Measurements from ENCODE around the gene C4orf46. TPM values are rescaled to one million over a fixed set of nuclear protein-coding genes. Genes with fewer than 3 reads are reported as not detected.

Gene C4orf46
- total RNA-seq, 1 experiment from 2014 or later, result 44.1 TPM

DNA sequence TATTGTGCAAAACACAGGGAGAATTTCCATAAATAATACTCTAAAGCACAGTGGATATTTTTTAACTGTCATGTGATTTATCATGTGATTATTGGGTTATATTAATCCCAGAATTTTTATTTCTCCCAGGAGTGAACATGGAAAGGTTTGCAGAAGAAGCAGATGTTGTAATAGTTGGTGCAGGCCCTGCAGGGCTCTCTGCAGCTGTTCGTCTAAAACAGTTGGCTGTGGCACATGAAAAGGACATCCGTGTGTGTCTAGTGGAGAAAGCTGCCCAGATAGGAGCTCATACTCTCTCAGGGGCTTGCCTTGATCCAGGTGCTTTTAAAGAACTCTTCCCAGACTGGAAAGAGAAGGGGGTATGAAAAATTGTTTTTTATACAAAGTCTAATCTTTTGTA, 10.4 kb upstream of the C4orf46 start:
- H3K27ac ChIP-seq (ENCODE audit: low read depth, low read length, poor library complexity, severe bottlenecking), result no peak overlapping the region
- H3K27me3 ChIP-seq (replicated peaks; ENCODE audit: insufficient read depth, low read depth, low read length, poor library complexity), result no peaks in the 10 kb centered on the region
- no peaks in the 10 kb centered on the region for H3K4me1 ChIP-seq (ENCODE audit: insufficient read depth, low read length, poor library complexity, severe bottlenecking)
- no peak overlapping the region for H3K4me3 ChIP-seq (ENCODE audit: low read depth, low read length, poor library complexity, severe bottlenecking)
- TF ChIP-seq EZH2 (IDR thresholded peaks at IDR 0.05; ENCODE audit: borderline replicate concordance, low read depth, low read length, poor library complexity, severe bottlenecking) (no peak), CTCF (conservative IDR thresholded peaks at IDR 0.05; ENCODE audit: low read depth, low read length) (no peak)
- ChIA-PET CTCF (no interaction called here), POLR2A (ENCODE audit: low non-redundant PET) (no interaction called here)
- H3K9me3 ChIP-seq (ENCODE audit: low read depth, low read length, poor library complexity, severe bottlenecking), result no peaks in the 10 kb centered on the region
- intact Hi-C loops (cut with micrococcal nuclease; ENCODE audit: unreplicated experiment), result no loop called here
- no TSS peak for BruUV-seq (replicated peaks)
- no peaks in the 10 kb centered on the region for H3K36me3 ChIP-seq (ENCODE audit: insufficient read depth, low read length, poor library complexity, severe bottlenecking)
- no peak for DNase-seq (ENCODE audit: low spot score)

- H3K27ac ChIP-seq (ENCODE audit: low read depth, low read length, poor library complexity, severe bottlenecking), result no peak overlapping the region
- no peak overlapping the region for H3K4me3 ChIP-seq (ENCODE audit: low read depth, low read length, poor library complexity, severe bottlenecking)
- H3K36me3 ChIP-seq (ENCODE audit: insufficient read depth, low read length, poor library complexity, severe bottlenecking), result no peaks in the 10 kb centered on the region
- TF ChIP-seq CTCF (conservative IDR thresholded peaks at IDR 0.05; ENCODE audit: low read depth, low read length) (no peak), EZH2 (IDR thresholded peaks at IDR 0.05; ENCODE audit: borderline replicate concordance, low read depth, low read length, poor library complexity, severe bottlenecking) (no peak)
- intact Hi-C loops (cut with micrococcal nuclease; ENCODE audit: unreplicated experiment), result no loop called here
- no peak for DNase-seq (ENCODE audit: low spot score)
- no peaks in the 10 kb centered on the region for H3K9me3 ChIP-seq (ENCODE audit: low read depth, low read length, poor library complexity, severe bottlenecking)
- H3K27me3 ChIP-seq (replicated peaks; ENCODE audit: insufficient read depth, low read depth, low read length, poor library complexity), result no peaks in the 10 kb centered on the region
- no peaks in the 10 kb centered on the region for H3K4me1 ChIP-seq (ENCODE audit: insufficient read depth, low read length, poor library complexity, severe bottlenecking)
- no TSS peak for BruUV-seq (replicated peaks)
- ChIA-PET CTCF (no interaction called here), POLR2A (ENCODE audit: low non-redundant PET) (no interaction called here)
Observed at GRCh38 chr4:158681629-158682028, 9.9 kb upstream of the C4orf46 start.

DNA sequence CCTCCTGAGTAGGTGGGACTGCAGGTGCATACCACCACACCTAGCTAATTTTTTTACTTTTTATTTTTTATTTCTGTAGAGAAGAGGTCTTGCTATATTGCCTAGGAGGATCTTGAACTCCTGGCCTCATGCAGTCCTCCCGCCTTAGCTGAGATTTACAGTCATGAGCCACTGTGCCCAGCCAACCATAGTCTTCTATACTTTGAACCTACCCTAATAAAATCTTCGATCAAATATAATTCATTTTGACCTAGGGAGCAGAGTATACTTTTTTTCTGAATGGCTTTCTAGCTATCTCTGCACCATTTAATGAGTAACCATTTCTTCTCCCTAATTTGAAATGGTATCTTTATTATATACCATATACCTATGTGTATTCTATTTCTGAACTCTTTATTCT, 7.1 kb upstream of the C4orf46 start:
- Histone ChIP-seq H3K4me1 (ENCODE audit: insufficient read depth, low read length, poor library complexity, severe bottlenecking) (no peaks in the 10 kb centered on the region), H3K4me3 (ENCODE audit: low read depth, low read length, poor library complexity, severe bottlenecking) (no peak overlapping the region), H3K27ac (ENCODE audit: low read depth, low read length, poor library complexity, severe bottlenecking) (no peak overlapping the region), H3K9me3 (ENCODE audit: low read depth, low read length, poor library complexity, severe bottlenecking) (no peaks in the 10 kb centered on the region), H3K27me3 (replicated peaks; ENCODE audit: insufficient read depth, low read depth, low read length, poor library complexity) (no peaks in the 10 kb centered on the region), H3K36me3 (ENCODE audit: insufficient read depth, low read length, poor library complexity, severe bottlenecking) (no peaks in the 10 kb centered on the region)
- DNase-seq (ENCODE audit: low spot score), result no peak
- no TSS peak for BruUV-seq (replicated peaks)
- ChIA-PET CTCF (no interaction called here), POLR2A (ENCODE audit: low non-redundant PET) (no interaction called here)
- intact Hi-C loops (cut with micrococcal nuclease; ENCODE audit: unreplicated experiment), result no loop called here
- no peak for TF ChIP-seq CTCF (conservative IDR thresholded peaks at IDR 0.05; ENCODE audit: low read depth, low read length)
- no peak for TF ChIP-seq EZH2 (IDR thresholded peaks at IDR 0.05; ENCODE audit: borderline replicate concordance, low read depth, low read length, poor library complexity, severe bottlenecking)

All from A673 (cell line).